ENCODE data around the gene RNF144B.

RNF144B gene

GRCh38 chr6:18485660-18486435 is 98.7 kb downstream of the RNF144B start:
- DNase-seq (ENCODE audit: low read depth in 2 of 2) = no peak

GRCh38 chr6:18488004-18488403 is 100.9 kb downstream of the RNF144B start:
- no peak for DNase-seq (ENCODE audit: low read depth in 2 of 2)

- DNase-seq (ENCODE audit: low read depth in 2 of 2) = no peak
These were observed 101.5 kb downstream of the RNF144B start for GRCh38 chr6:18488526-18489270.

- DNase-seq (ENCODE audit: low read depth in 2 of 2) = no peak
These were observed 102.2 kb downstream of the RNF144B start for GRCh38 chr6:18489335-18489734.

- DNase-seq (ENCODE audit: low read depth in 2 of 2) = no peak
These were observed 104.3 kb downstream of the RNF144B start for GRCh38 chr6:18491308-18492045.

- no peak for DNase-seq (ENCODE audit: low read depth in 2 of 2)
These were observed 105.8 kb downstream of the RNF144B start for GRCh38 chr6:18492972-18493371.

GRCh38 chr6:18493382-18493891 is 106.3 kb downstream of the RNF144B start:
- DNase-seq (ENCODE audit: low read depth in 2 of 2) = no peak

GRCh38 chr6:18493925-18494324 is 106.8 kb downstream of the RNF144B start:
- DNase-seq (ENCODE audit: low read depth in 2 of 2) = no peak

- no peak for DNase-seq (ENCODE audit: low read depth in 2 of 2)
These were observed 108.1 kb downstream of the RNF144B start for GRCh38 chr6:18495236-18495635.

- DNase-seq (ENCODE audit: low read depth in 2 of 2) = no peak
These were observed 109.3 kb downstream of the RNF144B start for GRCh38 chr6:18496462-18496861.

GRCh38 chr6:18497006-18497405 is 109.9 kb downstream of the RNF144B start:
- no peak for DNase-seq (ENCODE audit: low read depth in 2 of 2)

- no peak for DNase-seq (ENCODE audit: low read depth in 2 of 2)
These were observed 111.3 kb downstream of the RNF144B start for GRCh38 chr6:18498408-18498807.

- no peak for DNase-seq (ENCODE audit: low read depth in 2 of 2)
These were observed 113.9 kb downstream of the RNF144B start for GRCh38 chr6:18500921-18501662.

GRCh38 chr6:18501663-18502013 is 114.5 kb downstream of the RNF144B start:
- DNase-seq (ENCODE audit: low read depth in 2 of 2) = no peak

- no peak for DNase-seq (ENCODE audit: low read depth in 2 of 2)
These were observed 116.0 kb downstream of the RNF144B start for GRCh38 chr6:18503206-18503592.

- DNase-seq (ENCODE audit: low read depth in 2 of 2) = peak in 1 of 2 donors; percentile 3
These were observed 116.6 kb downstream of the RNF144B start for GRCh38 chr6:18503593-18504231.

GRCh38 chr6:18504232-18504596 is 117.1 kb downstream of the RNF144B start:
- DNase-seq (ENCODE audit: low read depth in 2 of 2) = no peak

GRCh38 chr6:18506382-18507017 is 119.3 kb downstream of the RNF144B start:
- no peak for DNase-seq (ENCODE audit: low read depth in 2 of 2)

- no peak for DNase-seq (ENCODE audit: low read depth in 2 of 2)
These were observed 119.9 kb downstream of the RNF144B start for GRCh38 chr6:18507018-18507415.

- no peak for DNase-seq (ENCODE audit: low read depth in 2 of 2)
These were observed 120.4 kb downstream of the RNF144B start for GRCh38 chr6:18507561-18507960.

Measured in stimulated activated CD4-positive, alpha-beta T cell treated with anti-CD3 and anti-CD28 coated beads, Interleukin-1b, Interleukin-23, amount 100 ng/mL, for 1 hour (primary cell).